ENCODE results near the gene RIBC2.
"Not testable (repeated sequence)": the region's sequence is repeated elsewhere in the genome, so short reads cannot be mapped to it uniquely, and the experiment has no call there.

Gene RIBC2

GRCh38 chr22:45447596-45447995, 34.1 kb downstream of the RIBC2 start:
- H3K27ac ChIP-seq (replicated peaks; ENCODE audit: low read length); H3K9me3 ChIP-seq (replicated peaks in 1 of 2; ENCODE audit: control insufficient read depth in 2 of 2, insufficient read depth in 1 of 2, low read depth in 1 of 2, low read length in 2 of 2); H3K14ac ChIP-seq (ENCODE audit: low read length); H2AFZ ChIP-seq (ENCODE audit: low read length); H2BK12ac ChIP-seq (ENCODE audit: low read length); H3K4me3 ChIP-seq (ENCODE audit: low read length in 2 of 2); H3K18ac ChIP-seq (ENCODE audit: low read length); H2AK5ac ChIP-seq (ENCODE audit: low read depth, low read length); H3K23ac ChIP-seq (ENCODE audit: low read depth, low read length, poor library complexity); H3K36me3 ChIP-seq (replicated peaks in 1 of 2; ENCODE audit: control insufficient read depth in 2 of 2, insufficient read depth in 2 of 2, low read length in 2 of 2); H4K8ac ChIP-seq (ENCODE audit: low read depth, low read length); H3K4ac ChIP-seq (ENCODE audit: low read length); H3K4me2 ChIP-seq (ENCODE audit: insufficient read depth, low read length, poor library complexity, severe bottlenecking); H3K79me1 ChIP-seq (ENCODE audit: low read depth, low read length); H3K9ac ChIP-seq (ENCODE audit: low read depth, low read length, poor library complexity); DNase-seq (ENCODE audit: low spot score); H2BK5ac ChIP-seq (ENCODE audit: low read length); H4K91ac ChIP-seq (ENCODE audit: low read depth, low read length, poor library complexity); H2BK15ac ChIP-seq (ENCODE audit: low read length); H2BK120ac ChIP-seq (ENCODE audit: low read depth, low read length); H3K4me1 ChIP-seq (ENCODE audit: control insufficient read depth in 2 of 2, insufficient read depth in 1 of 2, low read depth in 1 of 2, low read length in 2 of 2): not testable (repeated sequence)
- peaks cover 0 to 22% (median 0%) of the 10 kb centered on the region in 3 experiments for H3K27me3 ChIP-seq (ENCODE audit: control insufficient read depth in 3 of 3, insufficient read depth in 3 of 3, low read depth in 1 of 3, low read length in 3 of 3)
- WGBS, 2 donors (ENCODE audit: extremely low coverage in 2 of 2, insufficient read length in 2 of 2, insufficient replicate concordance in 1 of 2): no CpG with 5 or more reads among the region's 4 CpGs

GRCh38 chr22:45448431-45448830, 34.9 kb downstream of the RIBC2 start:
- Histone ChIP-seq H2BK15ac (ENCODE audit: low read length) (no peak overlapping the region), H3K4me3 (ENCODE audit: low read length in 2 of 2) (no peak overlapping the region), H3K4ac (ENCODE audit: low read length) (no peak overlapping the region), H2BK12ac (ENCODE audit: low read length) (no peak overlapping the region), H2BK120ac (ENCODE audit: low read depth, low read length) (no peak overlapping the region), H3K4me1 (ENCODE audit: control insufficient read depth in 2 of 2, insufficient read depth in 1 of 2, low read depth in 1 of 2, low read length in 2 of 2) (peaks cover 0 to 3% of the 10 kb centered on the region in 2 donors), H3K18ac (ENCODE audit: low read length) (no peak overlapping the region), H4K8ac (ENCODE audit: low read depth, low read length) (no peak overlapping the region), H3K27ac (replicated peaks; ENCODE audit: low read length) (no peak overlapping the region), H3K9me3 (replicated peaks in 1 of 2; ENCODE audit: control insufficient read depth in 2 of 2, insufficient read depth in 1 of 2, low read depth in 1 of 2, low read length in 2 of 2) (peaks cover 0 to 2% of the 10 kb centered on the region in 2 donors), H3K79me1 (ENCODE audit: low read depth, low read length) (no peaks in the 10 kb centered on the region), H3K9ac (ENCODE audit: low read depth, low read length, poor library complexity) (no peak overlapping the region), H3K36me3 (replicated peaks in 1 of 2; ENCODE audit: control insufficient read depth in 2 of 2, insufficient read depth in 2 of 2, low read length in 2 of 2) (no peaks in the 10 kb centered on the region), H4K91ac (ENCODE audit: low read depth, low read length, poor library complexity) (no peak overlapping the region), H2BK5ac (ENCODE audit: low read length) (no peak overlapping the region), H3K23ac (ENCODE audit: low read depth, low read length, poor library complexity) (no peak overlapping the region), H2AFZ (ENCODE audit: low read length) (no peak overlapping the region), H3K14ac (ENCODE audit: low read length) (no peak overlapping the region), H2AK5ac (ENCODE audit: low read depth, low read length) (no peak overlapping the region), H3K27me3 (ENCODE audit: control insufficient read depth in 3 of 3, insufficient read depth in 3 of 3, low read depth in 1 of 3, low read length in 3 of 3) (peaks cover 0 to 30% (median 0%) of the 10 kb centered on the region in 3 experiments), H3K4me2 (ENCODE audit: insufficient read depth, low read length, poor library complexity, severe bottlenecking) (no peak overlapping the region)
- DNase-seq (ENCODE audit: low spot score): no peak
- no CpG with 5 or more reads among the region's 9 CpGs for WGBS, 2 donors (ENCODE audit: extremely low coverage in 2 of 2, insufficient read length in 2 of 2, insufficient replicate concordance in 1 of 2)

- H3K4ac ChIP-seq (ENCODE audit: low read length); H3K4me1 ChIP-seq (ENCODE audit: control insufficient read depth in 2 of 2, insufficient read depth in 1 of 2, low read depth in 1 of 2, low read length in 2 of 2): not testable (repeated sequence)
- H3K27me3 ChIP-seq (ENCODE audit: control insufficient read depth in 3 of 3, insufficient read depth in 3 of 3, low read depth in 1 of 3, low read length in 3 of 3): peaks cover 0 to 37% (median 0%) of the 10 kb centered on the region in 3 experiments
Observed at GRCh38 chr22:45449442-45449841, 35.9 kb downstream of the RIBC2 start.

GRCh38 chr22:45450101-45450785, 36.8 kb downstream of the RIBC2 start:
- DNase-seq (ENCODE audit: low spot score): no peak
- peaks cover 0 to 2% of the 10 kb centered on the region in 2 donors for H3K4me1 ChIP-seq (ENCODE audit: control insufficient read depth in 2 of 2, insufficient read depth in 1 of 2, low read depth in 1 of 2, low read length in 2 of 2)
- peak overlapping the region; percentile 38 for H3K18ac ChIP-seq (ENCODE audit: low read length)
- H3K36me3 ChIP-seq (replicated peaks in 1 of 2; ENCODE audit: control insufficient read depth in 2 of 2, insufficient read depth in 2 of 2, low read length in 2 of 2): no peaks in the 10 kb centered on the region
- H3K79me1 ChIP-seq (ENCODE audit: low read depth, low read length): no peaks in the 10 kb centered on the region
- no peak overlapping the region for H4K8ac ChIP-seq (ENCODE audit: low read depth, low read length)
- no peak overlapping the region for H2BK120ac ChIP-seq (ENCODE audit: low read depth, low read length)
- peak overlapping the region in 1 of 2 donors; percentile 26 for H3K4me3 ChIP-seq (ENCODE audit: low read length in 2 of 2)
- H2BK12ac ChIP-seq (ENCODE audit: low read length): no peak overlapping the region
- no peak overlapping the region for H2AFZ ChIP-seq (ENCODE audit: low read length)
- H3K27ac ChIP-seq (replicated peaks; ENCODE audit: low read length): no peak overlapping the region
- WGBS, 2 donors (ENCODE audit: extremely low coverage in 2 of 2, insufficient read length in 2 of 2, insufficient replicate concordance in 1 of 2): no CpG with 5 or more reads among the region's 16 CpGs
- no peak overlapping the region for H2BK5ac ChIP-seq (ENCODE audit: low read length)
- H3K9me3 ChIP-seq (replicated peaks in 1 of 2; ENCODE audit: control insufficient read depth in 2 of 2, insufficient read depth in 1 of 2, low read depth in 1 of 2, low read length in 2 of 2): peaks cover 0 to 2% of the 10 kb centered on the region in 2 donors
- H3K4ac ChIP-seq (ENCODE audit: low read length): no peak overlapping the region
- H4K91ac ChIP-seq (ENCODE audit: low read depth, low read length, poor library complexity): no peak overlapping the region
- H2AK5ac ChIP-seq (ENCODE audit: low read depth, low read length): no peak overlapping the region
- no peak overlapping the region for H3K23ac ChIP-seq (ENCODE audit: low read depth, low read length, poor library complexity)
- no peak overlapping the region for H3K4me2 ChIP-seq (ENCODE audit: insufficient read depth, low read length, poor library complexity, severe bottlenecking)
- H3K27me3 ChIP-seq (ENCODE audit: control insufficient read depth in 3 of 3, insufficient read depth in 3 of 3, low read depth in 1 of 3, low read length in 3 of 3): peaks cover 0 to 44% (median 0%) of the 10 kb centered on the region in 3 experiments
- H3K9ac ChIP-seq (ENCODE audit: low read depth, low read length, poor library complexity): no peak overlapping the region
- H2BK15ac ChIP-seq (ENCODE audit: low read length): no peak overlapping the region
- no peak overlapping the region for H3K14ac ChIP-seq (ENCODE audit: low read length)

More at GRCh38 chr22:45449442-45449841, 35.9 kb downstream of the RIBC2 start:
- not testable (repeated sequence) for H3K18ac ChIP-seq (ENCODE audit: low read length); DNase-seq (ENCODE audit: low spot score); H3K23ac ChIP-seq (ENCODE audit: low read depth, low read length, poor library complexity); H2BK15ac ChIP-seq (ENCODE audit: low read length); H4K91ac ChIP-seq (ENCODE audit: low read depth, low read length, poor library complexity); H3K14ac ChIP-seq (ENCODE audit: low read length); H2BK5ac ChIP-seq (ENCODE audit: low read length); H2AFZ ChIP-seq (ENCODE audit: low read length); H2AK5ac ChIP-seq (ENCODE audit: low read depth, low read length); H3K4me2 ChIP-seq (ENCODE audit: insufficient read depth, low read length, poor library complexity, severe bottlenecking); H4K8ac ChIP-seq (ENCODE audit: low read depth, low read length); H2BK12ac ChIP-seq (ENCODE audit: low read length); H2BK120ac ChIP-seq (ENCODE audit: low read depth, low read length); H3K4me3 ChIP-seq (ENCODE audit: low read length in 2 of 2); H3K79me1 ChIP-seq (ENCODE audit: low read depth, low read length); H3K9ac ChIP-seq (ENCODE audit: low read depth, low read length, poor library complexity); H3K27ac ChIP-seq (replicated peaks; ENCODE audit: low read length); H3K9me3 ChIP-seq (replicated peaks in 1 of 2; ENCODE audit: control insufficient read depth in 2 of 2, insufficient read depth in 1 of 2, low read depth in 1 of 2, low read length in 2 of 2); H3K36me3 ChIP-seq (replicated peaks in 1 of 2; ENCODE audit: control insufficient read depth in 2 of 2, insufficient read depth in 2 of 2, low read length in 2 of 2)
- WGBS, 2 donors (ENCODE audit: extremely low coverage in 2 of 2, insufficient read length in 2 of 2, insufficient replicate concordance in 1 of 2): no CpG with 5 or more reads among the region's 5 CpGs

All from neuronal stem cell (in vitro differentiated cells).